GM18868 (cell line): ENCODE results near the gene COASY.

ENCODE experiments used
- ATAC-seq: cut with Tn5 transposase; IDR thresholded peaks from one replicate; pipeline ENCODE4 v1.9.1; 2021; ENCODE audit warnings: mild to moderate bottlenecking, moderate library complexity; ENCODE audit not compliant: unreplicated experiment

COASY gene

GRCh38 chr17:42571435-42572225 lies 9.7 kb downstream of the COASY start:
- no peak for ATAC-seq

- no peak for ATAC-seq
These were observed 11.1 kb downstream of the COASY start for GRCh38 chr17:42573095-42573494.

GRCh38 chr17:42574463-42574862 lies 12.5 kb downstream of the COASY start:
- ATAC-seq: no peak

DNA sequence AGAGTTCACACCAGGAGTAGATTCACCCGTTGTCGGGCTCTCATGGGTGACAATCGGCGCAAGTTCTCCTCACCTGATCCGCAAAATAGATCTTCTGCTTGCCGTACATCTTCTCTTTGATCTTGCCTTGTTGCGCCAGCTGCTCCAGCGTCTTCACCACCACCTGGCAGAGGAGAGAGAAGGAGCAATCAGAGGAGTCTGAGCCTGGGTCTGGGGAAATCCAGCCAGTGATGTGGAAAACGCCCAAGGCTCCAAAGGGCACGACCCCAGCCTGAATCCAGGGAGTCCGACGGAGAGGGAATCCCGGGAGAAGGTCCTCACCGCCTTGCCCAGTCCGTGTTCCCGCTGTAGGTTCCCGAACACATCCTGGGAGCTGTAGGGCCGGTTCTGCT lies 15.2 kb downstream of the COASY start:
- no peak for ATAC-seq

GRCh38 chr17:42577532-42578281 lies 15.8 kb downstream of the COASY start, which contains the start of gene PSMC3IP:
Gene PSMC3IP, minus strand, starts transcription at chr17:42577729. Its CDS starts 43 bp downstream, at chr17:42577686.
- peak; percentile 72 for ATAC-seq

DNA sequence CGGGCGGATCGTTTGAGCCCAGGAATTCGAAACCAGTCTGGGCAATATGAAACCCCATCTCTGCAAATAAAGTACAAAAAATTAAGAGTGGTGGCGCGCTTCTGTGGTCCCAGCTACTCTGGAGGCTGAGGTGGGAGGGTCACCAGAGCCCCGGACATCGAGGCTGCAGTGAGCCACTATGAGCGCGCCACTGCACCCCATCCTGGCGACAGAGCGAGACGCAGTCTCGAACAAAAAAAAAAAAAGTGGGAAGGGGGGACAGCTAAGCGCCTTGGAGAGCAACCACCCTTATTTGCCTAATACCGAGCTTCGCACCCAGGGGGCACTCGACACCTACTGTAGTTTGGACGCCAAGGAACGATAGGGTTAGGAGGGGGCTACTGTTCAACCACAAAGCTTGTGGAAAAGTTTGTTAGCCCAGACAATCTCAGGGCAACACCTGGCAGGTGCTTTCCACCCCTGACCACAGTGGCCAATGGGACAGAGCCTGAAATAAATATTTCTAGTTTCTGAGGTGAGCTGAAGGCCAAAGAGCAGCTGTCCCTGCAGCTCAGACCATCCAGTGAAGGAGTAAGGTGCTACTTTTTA lies 16.4 kb downstream of the COASY start:
- peak; percentile 51 for ATAC-seq

DNA sequence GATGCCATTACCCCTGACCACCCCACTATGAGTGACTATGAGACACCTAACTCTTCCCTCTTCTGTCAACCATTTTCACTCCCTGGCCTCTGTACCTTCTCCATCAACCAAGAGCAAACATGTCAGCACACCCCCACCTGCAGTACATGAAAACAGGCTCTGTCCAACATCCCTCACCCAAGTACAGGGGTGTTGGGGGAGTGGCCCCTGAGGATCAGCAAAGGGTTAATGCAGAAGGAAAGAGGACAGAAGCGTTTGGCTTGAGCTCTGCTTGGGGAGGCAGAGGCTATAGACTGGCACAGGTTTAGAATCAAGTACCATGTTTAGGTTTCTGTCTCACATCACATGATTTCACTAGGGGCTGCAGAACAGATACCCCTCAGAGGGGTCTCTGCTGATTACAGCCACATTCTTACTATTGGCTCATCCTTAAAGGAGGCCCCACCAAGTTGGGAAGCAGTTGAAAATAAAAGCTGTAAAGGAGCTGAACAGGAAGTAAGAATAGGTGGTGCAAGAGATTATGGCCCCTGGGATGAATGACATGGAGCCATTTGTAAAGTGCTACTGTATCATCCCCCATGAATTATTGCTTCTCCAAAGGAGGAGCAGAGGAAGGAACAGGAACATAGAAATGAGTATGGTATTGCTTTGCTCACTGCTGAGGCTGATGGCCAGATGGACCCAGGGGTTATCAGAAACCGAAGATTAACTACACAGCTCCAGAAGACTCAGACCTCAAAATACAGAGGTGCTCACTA lies 18.0 kb downstream of the COASY start:
- ATAC-seq: no peak

DNA sequence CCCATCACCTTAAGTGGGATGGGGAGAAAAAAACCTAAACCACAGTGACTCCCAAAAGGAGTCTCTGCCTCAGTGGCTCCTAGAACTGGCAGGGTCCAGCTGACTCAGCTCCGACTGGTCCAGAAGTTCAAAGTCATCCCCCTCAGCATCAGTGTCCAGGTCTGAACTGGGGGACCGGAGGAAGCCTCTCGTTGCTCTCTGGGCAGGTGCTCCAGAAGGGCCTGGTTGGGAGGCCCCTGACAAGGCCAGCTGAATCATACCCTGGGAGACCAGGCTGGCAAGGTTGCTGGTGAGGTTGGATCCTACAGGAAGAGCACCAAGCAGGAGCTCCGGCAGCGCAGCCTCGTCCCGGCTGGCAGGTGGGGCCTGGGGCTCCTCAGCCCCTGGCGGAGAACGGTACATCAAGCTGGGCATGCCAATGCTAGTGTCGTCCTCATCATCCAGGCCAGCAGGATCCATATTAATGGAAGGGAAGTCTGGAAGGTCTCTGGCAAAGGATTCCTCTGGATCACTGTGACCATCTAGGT lies 19.9 kb downstream of the COASY start:
- no peak for ATAC-seq

DNA sequence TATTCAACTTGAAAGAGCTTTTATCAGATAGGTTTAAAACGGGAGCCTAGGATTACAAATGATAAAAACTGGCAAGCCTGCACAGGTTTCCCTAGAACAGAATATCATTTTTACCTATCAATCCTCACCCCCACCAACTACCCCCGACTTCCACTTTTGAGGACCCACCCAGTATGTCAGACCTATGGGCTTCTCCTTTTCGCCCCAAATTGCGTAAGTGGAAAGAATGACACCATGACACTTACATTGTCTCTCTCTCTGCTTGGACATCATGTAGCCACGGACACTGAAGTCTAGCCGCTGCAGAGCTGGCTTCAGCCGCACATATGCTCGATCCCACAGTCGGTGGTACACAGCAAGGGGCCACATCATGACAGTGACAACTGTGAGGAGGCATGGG lies 22.9 kb downstream of the COASY start:
- ATAC-seq: no peak

- ATAC-seq: no peak
These were observed 23.4 kb downstream of the COASY start for GRCh38 chr17:42585353-42585752.

DNA sequence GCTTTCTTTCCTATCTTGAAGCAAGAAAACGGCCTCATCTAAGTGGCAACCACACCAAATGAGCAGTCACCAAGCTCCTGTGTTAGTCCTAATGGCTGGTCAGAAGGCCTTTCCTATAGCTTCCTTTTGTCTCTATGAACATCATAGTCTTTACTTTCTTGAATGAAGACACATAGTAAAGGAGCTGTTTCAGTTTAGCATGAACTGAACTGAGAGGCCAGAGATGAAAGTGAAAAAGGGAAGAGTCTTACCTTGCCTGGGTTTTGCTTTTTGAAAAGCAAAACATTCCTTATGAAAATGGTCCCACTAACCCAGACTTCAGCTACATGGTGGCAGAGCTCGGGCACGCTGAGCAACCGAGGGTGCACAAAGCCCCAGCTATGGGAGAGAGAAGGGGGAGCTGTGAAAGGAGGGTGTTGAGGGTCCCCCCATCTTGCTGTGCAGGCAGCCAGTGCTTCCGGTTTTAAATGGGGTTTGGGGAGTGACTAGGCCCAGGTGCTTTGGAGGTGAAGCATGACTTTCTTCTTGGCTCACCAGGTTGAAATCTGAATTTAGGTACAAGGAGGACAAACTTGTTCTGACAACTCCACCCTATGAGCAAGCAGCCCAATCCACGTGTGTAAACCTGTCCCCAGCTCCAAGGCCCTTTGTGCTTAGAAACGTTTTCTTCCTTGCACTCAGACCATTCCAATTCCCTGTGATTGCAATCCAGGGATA lies 24.7 kb downstream of the COASY start:
- ATAC-seq: peak; percentile 39

DNA sequence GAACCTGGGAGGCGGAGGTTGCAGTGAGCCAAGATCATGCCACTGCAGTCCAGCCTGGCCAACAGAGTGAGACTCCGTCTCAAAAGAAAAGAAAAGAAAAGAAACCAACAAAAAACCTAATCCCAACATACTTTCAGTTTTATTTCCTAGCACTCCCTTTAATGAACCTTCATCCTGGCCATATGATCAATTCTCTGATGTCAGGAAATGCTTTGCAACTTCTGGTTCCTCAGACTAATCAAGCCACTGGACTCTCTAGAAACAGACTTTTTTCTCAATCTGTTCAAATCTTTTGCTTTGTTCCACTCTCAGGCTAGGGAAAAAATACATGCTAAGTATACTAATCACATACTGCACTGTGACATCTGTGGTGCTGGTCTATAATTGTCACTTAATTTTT lies 28.9 kb downstream of the COASY start:
- ATAC-seq: no peak

DNA sequence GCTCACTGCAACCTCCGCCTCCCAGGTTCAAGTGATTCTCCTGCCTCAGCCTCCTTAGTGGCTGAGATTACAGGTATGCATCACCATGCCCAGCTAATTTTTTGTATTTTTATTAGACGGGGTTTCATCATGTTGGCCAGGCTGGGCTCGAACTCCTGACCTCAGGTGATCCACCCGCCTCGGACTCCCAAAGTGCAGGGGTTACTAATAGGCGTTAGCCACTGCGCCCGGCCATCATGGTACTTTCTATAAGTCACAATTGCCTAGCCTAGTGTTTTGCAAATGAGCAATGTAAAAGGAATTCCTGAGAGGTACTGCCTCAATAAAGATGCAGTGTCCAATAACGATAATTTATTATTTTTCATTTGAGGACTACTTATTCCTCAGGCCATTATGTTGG lies 29.5 kb downstream of the COASY start:
- ATAC-seq: no peak

- ATAC-seq: no peak
These were observed 34.4 kb downstream of the COASY start for GRCh38 chr17:42596386-42596785.

DNA sequence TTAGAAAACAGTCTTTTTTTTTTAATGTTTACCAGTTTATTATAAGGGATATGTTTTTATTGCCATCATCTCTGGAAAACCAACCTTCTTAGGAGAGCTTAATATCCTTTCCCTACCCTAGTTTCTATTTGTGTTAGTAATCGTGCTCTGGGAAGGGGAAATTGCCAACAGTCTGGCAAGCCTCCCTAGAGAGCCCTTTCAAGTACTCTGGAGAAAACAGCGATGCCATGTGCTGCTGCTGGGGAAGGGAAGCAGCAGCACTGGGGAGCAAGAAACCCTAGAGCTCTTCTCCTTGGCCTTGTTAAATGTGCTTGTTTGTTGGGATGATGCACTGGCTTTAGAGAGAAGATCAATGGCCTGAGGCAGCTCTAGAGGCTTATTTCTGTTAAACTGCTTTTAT lies 37.0 kb downstream of the COASY start:
- no peak for ATAC-seq

- no peak for ATAC-seq
These were observed 41.4 kb downstream of the COASY start for GRCh38 chr17:42603318-42603717.

DNA sequence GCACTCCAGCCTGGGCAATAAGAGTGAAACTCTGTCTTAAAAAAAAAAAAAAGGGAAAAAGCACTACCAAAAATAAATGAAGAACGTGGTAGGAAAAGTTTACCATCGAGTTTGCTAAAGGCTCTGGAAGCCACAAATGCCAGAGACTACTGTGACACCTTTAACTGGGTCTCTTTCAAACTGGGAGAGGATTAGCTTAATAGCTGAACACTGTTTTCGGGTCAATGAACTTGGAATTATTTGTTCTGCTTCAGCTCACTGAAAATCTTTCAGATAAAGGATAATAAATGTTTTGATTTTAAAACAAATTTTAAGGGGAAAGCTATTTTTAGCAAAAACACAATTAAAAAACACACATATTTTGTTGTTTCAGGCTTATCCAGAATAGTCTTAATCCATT lies 45.8 kb downstream of the COASY start:
- no peak for ATAC-seq

- peak; percentile 35 for ATAC-seq
These were observed 46.6 kb downstream of the COASY start for GRCh38 chr17:42608305-42609181.

- ATAC-seq: peak; percentile 88
These were observed 47.4 kb downstream of the COASY start, which contains the start of the genes RETREG3 and TUBG1 for GRCh38 chr17:42609182-42609813. Gene RETREG3, minus strand, starts transcription at chr17:42609374. Its CDS starts 50 bp downstream, at chr17:42609324. Gene TUBG1, plus strand, starts transcription at chr17:42609683. Its CDS starts 55 bp downstream, at chr17:42609738.
